H9 (cell line): ENCODE results near the gene VNN1. TPM values are rescaled to one million over a fixed set of nuclear protein-coding genes. Genes with fewer than 3 reads are reported as not detected.

Experiments used
- DNase-seq: peaks from one replicate; pipeline ENCODE4 v3.0.0-alpha.2; 2017
- H2AFZ ChIP-seq: one replicate; pipeline ENCODE4 v1.6.1; 2013; ENCODE audit warnings: mild to moderate bottlenecking, low read length, control low read depth, moderate library complexity
- H2AK5ac ChIP-seq: 2 replicates; pipeline ENCODE4 v1.6.1; 2013; ENCODE audit warnings: low read length, control low read depth, mixed read lengths; ENCODE audit not compliant: insufficient read length
- H2BK120ac ChIP-seq: one replicate; pipeline ENCODE4 v1.6.1; 2013; ENCODE audit warnings: low read depth, mild to moderate bottlenecking, low read length, control low read depth, inconsistent platforms; ENCODE audit not compliant: poor library complexity, severe bottlenecking
- H2BK12ac ChIP-seq: 2 replicates; pipeline ENCODE4 v1.6.1; 2013; ENCODE audit warnings: low read length, control low read depth, mixed read lengths, low read depth; ENCODE audit not compliant: insufficient read length
- H2BK15ac ChIP-seq: 2 replicates; pipeline ENCODE4 v1.6.1; 2013; ENCODE audit warnings: low read depth, low read length, control low read depth
- H2BK20ac ChIP-seq: one replicate; pipeline ENCODE4 v1.6.1; 2013; ENCODE audit warnings: low read depth, mild to moderate bottlenecking, low read length, control low read depth, inconsistent platforms; ENCODE audit not compliant: poor library complexity, severe bottlenecking
- H2BK5ac ChIP-seq: 2 replicates; pipeline ENCODE4 v1.6.1; 2013; ENCODE audit warnings: low read length, control low read depth, mixed read lengths; ENCODE audit not compliant: insufficient read length
- H3K14ac ChIP-seq: 2 replicates; pipeline ENCODE4 v1.6.1; 2013; ENCODE audit warnings: low read length, control low read depth; ENCODE audit not compliant: insufficient read depth
- H3K18ac ChIP-seq: 2 replicates; pipeline ENCODE4 v1.6.1; 2013; ENCODE audit warnings: low read depth, mild to moderate bottlenecking, mixed read lengths, low read length, control low read depth; ENCODE audit not compliant: insufficient read length
- H3K23ac ChIP-seq: 2 replicates; pipeline ENCODE4 v1.6.1; 2013; ENCODE audit warnings: low read length, control low read depth, mixed read lengths, low read depth; ENCODE audit not compliant: insufficient read length
- H3K23me2 ChIP-seq: 2 replicates; pipeline ENCODE4 v1.6.1; 2013; ENCODE audit warnings: low read depth, mild to moderate bottlenecking, mixed read lengths, low read length, control low read depth; ENCODE audit not compliant: insufficient read length, poor library complexity, severe bottlenecking
- H3K27ac ChIP-seq: 2 replicates; pipeline ENCODE4 v1.5.1; 2013; ENCODE audit warnings: low read length, control low read depth, mixed read lengths, low read depth; ENCODE audit not compliant: insufficient read length
- H3K27me3 ChIP-seq: 2 replicates; pipeline ENCODE4 v1.6.1; 2013; ENCODE audit warnings: low read length, control low read depth, inconsistent platforms; ENCODE audit not compliant: insufficient read depth
- H3K4ac ChIP-seq: 2 replicates; pipeline ENCODE4 v1.6.1; 2013; ENCODE audit warnings: low read depth, mild to moderate bottlenecking, control low read depth, inconsistent platforms, low read length, moderate library complexity
- H3K4me1 ChIP-seq: 2 replicates; pipeline ENCODE4 v1.6.1; 2013; ENCODE audit warnings: low read length, control low read depth, inconsistent platforms; ENCODE audit not compliant: insufficient read depth
- H3K4me2 ChIP-seq: 2 replicates; pipeline ENCODE4 v1.6.1; 2013; ENCODE audit warnings: low read length, control low read depth, mixed read lengths; ENCODE audit not compliant: insufficient read length, insufficient read depth
- H3K56ac ChIP-seq: 2 replicates; pipeline ENCODE4 v1.6.1; 2013; ENCODE audit warnings: low read depth, mild to moderate bottlenecking, mixed read lengths, low read length, control low read depth; ENCODE audit not compliant: insufficient read length
- H3K79me1 ChIP-seq: 2 replicates; pipeline ENCODE4 v1.6.1; 2013; ENCODE audit warnings: low read depth, mild to moderate bottlenecking, moderate library complexity, low read length, control low read depth, inconsistent platforms; ENCODE audit not compliant: insufficient read depth, poor library complexity, severe bottlenecking
- H3K79me2 ChIP-seq: 2 replicates; pipeline ENCODE4 v1.6.1; 2013; ENCODE audit warnings: low read length, control low read depth, inconsistent platforms; ENCODE audit not compliant: insufficient read depth
- H3K9ac ChIP-seq: 2 replicates; pipeline ENCODE4 v1.6.1; 2013; ENCODE audit warnings: low read length, control low read depth, mixed read lengths; ENCODE audit not compliant: insufficient read length; ENCODE audit errors: extremely low read depth
- H3K9me3 ChIP-seq: one replicate; pipeline ENCODE4 v1.6.1; 2013; ENCODE audit warnings: low read depth, low read length, inconsistent platforms; ENCODE audit not compliant: control insufficient read depth
- H3T11ph ChIP-seq: one replicate; pipeline ENCODE4 v1.6.1; 2013; ENCODE audit warnings: mild to moderate bottlenecking, low read length, control low read depth, inconsistent platforms
- H4K20me1 ChIP-seq: one replicate; pipeline ENCODE4 v1.6.1; 2013; ENCODE audit not compliant: control insufficient read depth, insufficient read length, insufficient read depth
- H4K5ac ChIP-seq: 2 replicates; pipeline ENCODE4 v1.6.1; 2013; ENCODE audit warnings: low read depth, mild to moderate bottlenecking, mixed read lengths, low read length, control low read depth; ENCODE audit not compliant: insufficient read length
- H4K8ac ChIP-seq: replicated peaks from 2 replicates; pipeline ENCODE4 v1.6.1; 2013; ENCODE audit warnings: low read length, control low read depth, mixed read lengths, low read depth; ENCODE audit not compliant: insufficient read length
- H4K91ac ChIP-seq: 2 replicates; pipeline ENCODE4 v1.6.1; 2013; ENCODE audit warnings: low read depth, mild to moderate bottlenecking, moderate library complexity, mixed read lengths, low read length, control low read depth; ENCODE audit not compliant: insufficient read length
- H3K27ac Mint-ChIP-seq, 3 experiments: 2 replicates in 2 of 3; 3 replicates in 1 of 3; pipeline ENCODE4 v1.8.0; 2020 to 2021; ENCODE audit warnings: mixed read lengths in 3 of 3, mild to moderate bottlenecking in 1 of 3, moderate library complexity in 1 of 3
- H3K27me3 Mint-ChIP-seq: 2 replicates; pipeline ENCODE4 v1.8.0; 2021; ENCODE audit warnings: low read depth, mild to moderate bottlenecking, moderate library complexity, mixed read lengths
- H3K36me3 Mint-ChIP-seq, 3 experiments: 2 replicates in 2 of 3; 3 replicates in 1 of 3; pipeline ENCODE4 v1.8.0; 2020 to 2021; ENCODE audit warnings: low read depth in 3 of 3, mixed read lengths in 3 of 3; ENCODE audit not compliant: insufficient read depth in 1 of 3
- H3K4me1 Mint-ChIP-seq, 2 experiments: 2 replicates each; pipeline ENCODE4 v1.8.0; 2020; ENCODE audit warnings: mixed read lengths in 2 of 2
- H3K4me3 Mint-ChIP-seq, 2 experiments: 2 replicates in 1 of 2; 3 replicates in 1 of 2; pipeline ENCODE4 v1.8.0; 2020 to 2021; ENCODE audit warnings: mild to moderate bottlenecking in 2 of 2, mixed read lengths in 2 of 2, moderate library complexity in 1 of 2
- H3K9me3 Mint-ChIP-seq, 2 experiments: 2 replicates in 1 of 2; 3 replicates in 1 of 2; pipeline ENCODE4 v1.8.0; 2020; ENCODE audit warnings: mild to moderate bottlenecking in 2 of 2, mixed read lengths in 2 of 2, moderate library complexity in 1 of 2
- CTCF ChIP-seq: fragments of 200-600 bp; sonication (generic); conservative IDR thresholded peaks from 3 replicates; pipeline ENCODE4 v1.8.0; 2021; ENCODE audit warnings: antibody characterized with exemption, mild to moderate bottlenecking
- WGBS: extraction: QIAGEN DNeasy Blood & Tissue Kit; methylation state at CpG from one replicate; pipeline ENCODE4 v1.1.7; 2013; ENCODE audit warnings: missing lambda C conversion rate, low lambda C conversion rate, mixed read lengths; ENCODE audit not compliant: insufficient read length; ENCODE audit errors: extremely low coverage; 5-methylcytosine and 5-hydroxymethylcytosine counted together
- total RNA-seq: library from RNA; stranded (reverse); gene quantifications from 2 replicates; pipeline ENCODE4 v1.2.1, GENCODE V29; 2021

The VNN1 gene
- total RNA-seq, 1 experiment from 2014 or later, result not detected

- Mint-ChIP-seq H3K4me3 (no peak overlapping the region), H3K27ac (peak overlapping the region in 1 of 3 experiments; percentile 11; a peak in 1 of 7 replicates), H3K36me3 (no peaks in the 10 kb centered on the region), H3K9me3 (no peaks in the 10 kb centered on the region), H3K27me3 (no peaks in the 10 kb centered on the region; the same call in none of the 2 replicates), H3K4me1 (no peaks in the 10 kb centered on the region)
- Histone ChIP-seq H2BK20ac (no peak overlapping the region), H3K23ac (no peak overlapping the region), H3K79me1 (no peaks in the 10 kb centered on the region), H3K27me3 (no peaks in the 10 kb centered on the region), H4K8ac (no peak overlapping the region), H3K18ac (no peak overlapping the region), H3K9ac (no peak overlapping the region), H3K23me2 (no peaks in the 10 kb centered on the region), H2BK120ac (no peak overlapping the region), H3K4me2 (no peak overlapping the region), H3K56ac (no peak overlapping the region), H3K79me2 (no peaks in the 10 kb centered on the region), H3K9me3 (no peaks in the 10 kb centered on the region), H3T11ph (no peak overlapping the region), H2BK5ac (no peak overlapping the region), H4K5ac (no peak overlapping the region), H4K91ac (no peak overlapping the region), H4K20me1 (no peaks in the 10 kb centered on the region), H2BK12ac (no peak overlapping the region), H3K4me1 (no peaks in the 10 kb centered on the region), H3K27ac (no peak overlapping the region), H3K4ac (no peak overlapping the region), H2AK5ac (no peak overlapping the region), H3K14ac (no peak overlapping the region), H2AFZ (peak overlapping the region; percentile 36), H2BK15ac (no peak overlapping the region)
- TF ChIP-seq CTCF, result no peak
- WGBS, result no CpG with 5 or more reads among the region's 4 CpGs
- DNase-seq, result no peak
These were observed 35.3 kb upstream of the VNN1 start for GRCh38 chr6:132749111-132749510.
